B cell (primary cell): ENCODE data around the gene RIN3.

Experiments
- EZH2 ChIP-seq: IDR thresholded peaks from 2 replicates; pipeline ENCODE4 v1.6.1; 2012; ENCODE audit warnings: borderline replicate concordance, low read depth, mild to moderate bottlenecking, moderate library complexity, low read length; ENCODE audit not compliant: insufficient read depth, poor library complexity, severe bottlenecking
- TF ChIP-seq, protein P1 (sequence below): fragments of 200-600 bp; IDR thresholded peaks from one replicate; pipeline ENCODE4 v1.8.0; 2022; ENCODE audit warnings: antibody characterized with exemption, mild to moderate bottlenecking

DNA sequence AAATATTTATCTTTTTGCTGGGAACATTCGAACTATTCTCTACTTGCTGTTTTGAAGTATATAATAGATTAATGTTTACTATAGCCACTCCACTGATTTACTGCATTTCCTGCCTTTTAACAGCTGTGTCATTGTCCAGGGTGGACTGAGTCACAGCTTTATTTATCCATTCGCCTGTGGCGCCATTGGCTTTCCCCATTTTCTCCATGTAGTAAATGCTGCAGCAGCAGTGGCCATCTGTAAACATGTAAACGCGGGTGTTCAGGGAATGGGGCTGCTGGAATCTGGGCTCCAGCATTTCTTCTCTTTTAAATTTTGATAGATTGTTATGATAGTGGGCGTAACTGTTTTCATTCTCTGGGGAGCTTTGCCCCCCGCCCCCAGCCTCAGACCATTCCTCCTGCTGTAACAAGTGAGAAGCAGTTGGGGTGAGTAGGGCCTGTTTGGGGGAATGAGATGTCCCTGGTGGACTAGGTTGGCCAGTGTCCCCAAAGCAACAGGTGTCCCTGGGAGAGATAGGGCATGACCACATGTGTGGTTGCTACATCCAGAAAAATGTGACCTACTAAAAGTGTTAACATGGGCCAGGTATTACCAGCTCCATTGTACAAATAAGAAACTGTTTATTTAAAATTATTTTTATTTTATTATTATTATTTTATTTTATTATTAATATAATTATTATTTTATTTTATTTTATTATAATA lies 32.9 kb downstream of the RIN3 start:
- TF ChIP-seq, protein P1, sequence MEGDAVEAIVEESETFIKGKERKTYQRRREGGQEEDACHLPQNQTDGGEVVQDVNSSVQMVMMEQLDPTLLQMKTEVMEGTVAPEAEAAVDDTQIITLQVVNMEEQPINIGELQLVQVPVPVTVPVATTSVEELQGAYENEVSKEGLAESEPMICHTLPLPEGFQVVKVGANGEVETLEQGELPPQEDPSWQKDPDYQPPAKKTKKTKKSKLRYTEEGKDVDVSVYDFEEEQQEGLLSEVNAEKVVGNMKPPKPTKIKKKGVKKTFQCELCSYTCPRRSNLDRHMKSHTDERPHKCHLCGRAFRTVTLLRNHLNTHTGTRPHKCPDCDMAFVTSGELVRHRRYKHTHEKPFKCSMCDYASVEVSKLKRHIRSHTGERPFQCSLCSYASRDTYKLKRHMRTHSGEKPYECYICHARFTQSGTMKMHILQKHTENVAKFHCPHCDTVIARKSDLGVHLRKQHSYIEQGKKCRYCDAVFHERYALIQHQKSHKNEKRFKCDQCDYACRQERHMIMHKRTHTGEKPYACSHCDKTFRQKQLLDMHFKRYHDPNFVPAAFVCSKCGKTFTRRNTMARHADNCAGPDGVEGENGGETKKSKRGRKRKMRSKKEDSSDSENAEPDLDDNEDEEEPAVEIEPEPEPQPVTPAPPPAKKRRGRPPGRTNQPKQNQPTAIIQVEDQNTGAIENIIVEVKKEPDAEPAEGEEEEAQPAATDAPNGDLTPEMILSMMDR, result no peak
- TF ChIP-seq EZH2, result no peak
